Endothelial cell (in vitro differentiated cells): ENCODE results near the gene CDH24. TPM values are rescaled to one million over a fixed set of nuclear protein-coding genes. Genes with fewer than 3 reads are reported as not detected.
A peak's percentile ranks its signal among the peaks of the same experiment; 100 is the strongest.

Source experiments
- DNase-seq: peaks from one replicate; pipeline ENCODE4 v3.0.0; 2021; ENCODE audit warnings: low spot score
- H3K27ac Mint-ChIP-seq: one replicate; pipeline ENCODE4 v1.8.0; 2021; ENCODE audit warnings: mixed read lengths, inconsistent platforms; ENCODE audit not compliant: unreplicated experiment
- H3K27me3 Mint-ChIP-seq: one replicate; pipeline ENCODE4 v1.8.0; 2021; ENCODE audit warnings: mild to moderate bottlenecking, moderate library complexity, mixed read lengths, inconsistent platforms; ENCODE audit not compliant: unreplicated experiment
- H3K36me3 Mint-ChIP-seq: one replicate; pipeline ENCODE4 v1.8.0; 2021; ENCODE audit warnings: mild to moderate bottlenecking, low read depth, mixed read lengths, inconsistent platforms; ENCODE audit not compliant: unreplicated experiment
- H3K4me1 Mint-ChIP-seq: one replicate; pipeline ENCODE4 v1.8.0; 2021; ENCODE audit warnings: mild to moderate bottlenecking, mixed read lengths, inconsistent platforms; ENCODE audit not compliant: unreplicated experiment
- H3K4me3 Mint-ChIP-seq: one replicate; pipeline ENCODE4 v1.8.0; 2021; ENCODE audit warnings: mild to moderate bottlenecking, mixed read lengths, inconsistent platforms; ENCODE audit not compliant: unreplicated experiment
- H3K9me3 Mint-ChIP-seq: one replicate; pipeline ENCODE4 v1.8.0; 2021; ENCODE audit warnings: mixed read lengths, inconsistent platforms; ENCODE audit not compliant: unreplicated experiment
- CTCF ChIP-seq: fragments of 200-600 bp; sonication (generic); IDR thresholded peaks from one replicate; pipeline ENCODE4 v1.5.0; 2021; ENCODE audit warnings: antibody characterized with exemption; ENCODE audit not compliant: unreplicated experiment
- total RNA-seq: library from RNA; stranded (reverse); fragmentation: NEBNext Ultra II Directional; extraction: Animal tissue kit (Norgen Biotek cat#: 25700); gene quantifications from one replicate; pipeline ENCODE4 v1.2.1, GENCODE V29; 2021; ENCODE audit not compliant: unreplicated experiment

CDH24 gene
- total RNA-seq, 1 donor from 2014 or later = 13.6 TPM

GRCh38 chr14:23042162-23042965 is 15.0 kb downstream of the CDH24 start, which contains the start of gene PSMB11:
Gene PSMB11 (plus strand): TSS chr14:23042212. CDS start chr14:23042226, 14 bp downstream.
- no peak for DNase-seq
- Mint-ChIP-seq H3K9me3 (no peaks in the 10 kb centered on the region), H3K36me3 (peaks cover 6% of the 10 kb centered on the region), H3K4me1 (peaks cover 38% of the 10 kb centered on the region), H3K27me3 (peaks cover 12% of the 10 kb centered on the region), H3K27ac (no peak within 1 kb of the TSS), H3K4me3 (no peak within 1 kb of the TSS)
- no peak for TF ChIP-seq CTCF

- peaks cover 32% of the 10 kb centered on the region for H3K4me1 Mint-ChIP-seq
- no peak for TF ChIP-seq CTCF
- DNase-seq = no peak
- H3K27ac Mint-ChIP-seq = no peak overlapping the region
- H3K27me3 Mint-ChIP-seq = peaks cover 10% of the 10 kb centered on the region
- H3K36me3 Mint-ChIP-seq = peaks cover 4% of the 10 kb centered on the region
- H3K9me3 Mint-ChIP-seq = no peaks in the 10 kb centered on the region
- no peak overlapping the region for H3K4me3 Mint-ChIP-seq
Observed at GRCh38 chr14:23041729-23042128, 15.6 kb downstream of the CDH24 start.

GRCh38 chr14:23040100-23040499 is 17.2 kb downstream of the CDH24 start:
- no peak for DNase-seq
- peaks cover 7% of the 10 kb centered on the region for H3K27me3 Mint-ChIP-seq
- H3K36me3 Mint-ChIP-seq = peaks cover 4% of the 10 kb centered on the region
- TF ChIP-seq CTCF = no peak
- no peaks in the 10 kb centered on the region for H3K9me3 Mint-ChIP-seq
- H3K27ac Mint-ChIP-seq = no peak overlapping the region
- peaks cover 22% of the 10 kb centered on the region for H3K4me1 Mint-ChIP-seq
- H3K4me3 Mint-ChIP-seq = no peak overlapping the region

GRCh38 chr14:23035303-23036144 is 21.8 kb downstream of the CDH24 start:
- H3K4me3 Mint-ChIP-seq = peak overlapping the region; percentile 98
- H3K9me3 Mint-ChIP-seq = no peaks in the 10 kb centered on the region

More at GRCh38 chr14:23035303-23036144, 21.8 kb downstream of the CDH24 start:
- H3K36me3 Mint-ChIP-seq = peaks cover 18% of the 10 kb centered on the region
- TF ChIP-seq CTCF = no peak
- peaks cover 15% of the 10 kb centered on the region for H3K4me1 Mint-ChIP-seq
- DNase-seq = no peak
- H3K27ac Mint-ChIP-seq = peak overlapping the region; percentile 99
- H3K27me3 Mint-ChIP-seq = peaks cover 4% of the 10 kb centered on the region
